ENCODE results near the gene CFAP70. TPM values are rescaled to one million over a fixed set of nuclear protein-coding genes. Genes with fewer than 3 reads are reported as not detected.

CFAP70 gene
- total RNA-seq, 1 experiment from 2014 or later = 0.24 TPM

GRCh38 chr10:73233883-73234282 is 124.8 kb downstream of the CFAP70 start:
- no peaks in the 10 kb centered on the region for H3K9me3 Mint-ChIP-seq
- no peak overlapping the region for H2AK5ac ChIP-seq (ENCODE audit: insufficient read length, low read length)

More at GRCh38 chr10:73233883-73234282, 124.8 kb downstream of the CFAP70 start:
- Mint-ChIP-seq H3K4me1 (no peaks in the 10 kb centered on the region), H3K36me3 (ENCODE audit: insufficient read depth in 1 of 3, low read depth in 3 of 3) (peaks cover 3 to 17% (median 14%) of the 10 kb centered on the region in 3 experiments; a peak in 6 of 7 replicates), H3K27me3 (ENCODE audit: low read depth) (no peaks in the 10 kb centered on the region), H3K27ac (no peak overlapping the region), H3K4me3 (no peak overlapping the region)
- Histone ChIP-seq H2BK120ac (ENCODE audit: low read depth, low read length, poor library complexity, severe bottlenecking) (no peak overlapping the region), H3K23me2 (ENCODE audit: insufficient read length, low read depth, low read length, poor library complexity, severe bottlenecking) (no peaks in the 10 kb centered on the region), H3K56ac (ENCODE audit: insufficient read length, low read depth, low read length) (no peak overlapping the region), H2BK12ac (ENCODE audit: insufficient read length, low read depth, low read length) (no peak overlapping the region), H2BK20ac (ENCODE audit: low read depth, low read length, poor library complexity, severe bottlenecking) (no peak overlapping the region), H4K20me1 (ENCODE audit: control insufficient read depth, insufficient read depth, insufficient read length) (no peaks in the 10 kb centered on the region), H2BK15ac (ENCODE audit: low read depth, low read length) (no peak overlapping the region), H3K9ac (ENCODE audit: extremely low read depth, insufficient read length, low read length) (no peak overlapping the region), H3K9me3 (ENCODE audit: control insufficient read depth, low read depth, low read length) (no peaks in the 10 kb centered on the region), H3K4ac (ENCODE audit: low read depth, low read length) (no peak overlapping the region), H2AFZ (ENCODE audit: low read length) (no peak overlapping the region), H3K79me2 (ENCODE audit: insufficient read depth, low read length) (no peaks in the 10 kb centered on the region), H3K27ac (ENCODE audit: insufficient read length, low read depth, low read length) (no peak overlapping the region), H4K91ac (ENCODE audit: insufficient read length, low read depth, low read length) (no peak overlapping the region), H2BK5ac (ENCODE audit: insufficient read length, low read length) (no peak overlapping the region), H3K4me2 (ENCODE audit: insufficient read depth, insufficient read length, low read length) (no peak overlapping the region), H3K14ac (ENCODE audit: insufficient read depth, low read length) (no peak overlapping the region), H3K79me1 (ENCODE audit: insufficient read depth, low read depth, low read length, poor library complexity, severe bottlenecking) (no peaks in the 10 kb centered on the region), H4K5ac (ENCODE audit: insufficient read length, low read depth, low read length) (no peak overlapping the region), H3K23ac (ENCODE audit: insufficient read length, low read depth, low read length) (no peak overlapping the region), H4K8ac (replicated peaks; ENCODE audit: insufficient read length, low read depth, low read length) (no peak overlapping the region), H3K27me3 (ENCODE audit: insufficient read depth, low read length) (no peaks in the 10 kb centered on the region), H3T11ph (ENCODE audit: low read length) (no peak overlapping the region), H3K18ac (ENCODE audit: insufficient read length, low read depth, low read length) (no peak overlapping the region), H3K4me1 (ENCODE audit: insufficient read depth, low read length) (no peaks in the 10 kb centered on the region)
- WGBS (ENCODE audit: extremely low coverage, insufficient read length, low lambda C conversion rate) = no CpG with 5 or more reads among the region's 2 CpGs
- no peak for DNase-seq
- no peak for TF ChIP-seq CTCF (conservative IDR thresholded peaks at IDR 0.05)

Measured in H9 (cell line).